Measurements from ENCODE around the gene HECW1.

Gene HECW1

GRCh38 chr7:43516581-43517342 is 404.3 kb downstream of the HECW1 start:
- DNase-seq = no peak

GRCh38 chr7:43517464-43517863 is 405.0 kb downstream of the HECW1 start:
- no peak for DNase-seq

GRCh38 chr7:43520201-43520600 is 407.8 kb downstream of the HECW1 start:
- DNase-seq = no peak

- no peak for DNase-seq
Measured at GRCh38 chr7:43522406-43523156, 410.1 kb downstream of the HECW1 start.

GRCh38 chr7:43528576-43529354 is 416.3 kb downstream of the HECW1 start:
- DNase-seq = no peak

GRCh38 chr7:43530553-43531410 is 418.3 kb downstream of the HECW1 start:
- DNase-seq = no peak

- no peak for DNase-seq
Measured at GRCh38 chr7:43531700-43532099, 419.3 kb downstream of the HECW1 start.

GRCh38 chr7:43533801-43534479 is 421.5 kb downstream of the HECW1 start:
- no peak for DNase-seq

GRCh38 chr7:43535031-43535451 is 422.6 kb downstream of the HECW1 start:
- DNase-seq = no peak

GRCh38 chr7:43535810-43536585 is 423.6 kb downstream of the HECW1 start:
- no peak for DNase-seq

GRCh38 chr7:43536773-43537172 is 424.3 kb downstream of the HECW1 start:
- DNase-seq = no peak

GRCh38 chr7:43537765-43538403 is 425.4 kb downstream of the HECW1 start:
- no peak for DNase-seq

GRCh38 chr7:43538404-43538771 is 425.9 kb downstream of the HECW1 start:
- DNase-seq = no peak

- DNase-seq = no peak
Measured at GRCh38 chr7:43540471-43540870, 428.0 kb downstream of the HECW1 start.

- no peak for DNase-seq
Measured at GRCh38 chr7:43542716-43543115, 430.3 kb downstream of the HECW1 start.

GRCh38 chr7:43546231-43546630 is 433.8 kb downstream of the HECW1 start:
- DNase-seq = no peak

- no peak for DNase-seq
Measured at GRCh38 chr7:43550427-43550826, 438.0 kb downstream of the HECW1 start.

- DNase-seq = no peak
Measured at GRCh38 chr7:43552122-43552521, 439.7 kb downstream of the HECW1 start.

- DNase-seq = no peak
Measured at GRCh38 chr7:43553999-43554398, 441.6 kb downstream of the HECW1 start.

GRCh38 chr7:43554423-43554822 is 442.0 kb downstream of the HECW1 start:
- no peak for DNase-seq

Data from NCI-H774 (cell line).